ENCODE data around the gene VSIR.

The VSIR gene

DNA sequence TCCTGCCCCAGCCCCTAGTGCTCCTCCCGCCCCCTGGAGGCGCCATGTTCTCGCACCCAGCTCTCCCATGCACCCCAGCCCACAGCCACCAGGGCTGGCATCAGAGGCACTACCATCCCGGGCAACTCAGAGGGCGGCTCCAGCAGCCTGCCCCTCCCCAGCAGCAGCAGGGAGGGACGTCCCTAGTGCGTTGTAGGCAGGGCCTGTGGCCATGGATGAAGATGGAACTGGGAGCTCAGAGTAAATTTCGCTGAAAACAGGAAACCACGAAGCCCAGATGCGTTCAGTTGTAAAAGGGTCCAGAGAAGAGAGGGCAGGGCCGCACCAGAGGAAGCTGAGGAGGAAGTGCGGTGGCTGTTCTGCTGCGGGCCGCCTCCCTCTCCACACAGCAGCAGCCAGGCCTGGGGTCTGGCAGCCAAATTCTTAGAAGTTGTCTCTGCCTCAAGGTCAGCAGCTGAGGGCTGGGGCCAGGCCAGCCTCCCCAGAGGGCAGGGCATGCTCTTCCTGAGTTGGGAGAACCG lies 24.6 kb downstream of the VSIR start:
- peak in 1 of 3 experiments; percentile 49 for DNase-seq (ENCODE audit: low read depth in 2 of 3, low spot score in 2 of 3)

DNA sequence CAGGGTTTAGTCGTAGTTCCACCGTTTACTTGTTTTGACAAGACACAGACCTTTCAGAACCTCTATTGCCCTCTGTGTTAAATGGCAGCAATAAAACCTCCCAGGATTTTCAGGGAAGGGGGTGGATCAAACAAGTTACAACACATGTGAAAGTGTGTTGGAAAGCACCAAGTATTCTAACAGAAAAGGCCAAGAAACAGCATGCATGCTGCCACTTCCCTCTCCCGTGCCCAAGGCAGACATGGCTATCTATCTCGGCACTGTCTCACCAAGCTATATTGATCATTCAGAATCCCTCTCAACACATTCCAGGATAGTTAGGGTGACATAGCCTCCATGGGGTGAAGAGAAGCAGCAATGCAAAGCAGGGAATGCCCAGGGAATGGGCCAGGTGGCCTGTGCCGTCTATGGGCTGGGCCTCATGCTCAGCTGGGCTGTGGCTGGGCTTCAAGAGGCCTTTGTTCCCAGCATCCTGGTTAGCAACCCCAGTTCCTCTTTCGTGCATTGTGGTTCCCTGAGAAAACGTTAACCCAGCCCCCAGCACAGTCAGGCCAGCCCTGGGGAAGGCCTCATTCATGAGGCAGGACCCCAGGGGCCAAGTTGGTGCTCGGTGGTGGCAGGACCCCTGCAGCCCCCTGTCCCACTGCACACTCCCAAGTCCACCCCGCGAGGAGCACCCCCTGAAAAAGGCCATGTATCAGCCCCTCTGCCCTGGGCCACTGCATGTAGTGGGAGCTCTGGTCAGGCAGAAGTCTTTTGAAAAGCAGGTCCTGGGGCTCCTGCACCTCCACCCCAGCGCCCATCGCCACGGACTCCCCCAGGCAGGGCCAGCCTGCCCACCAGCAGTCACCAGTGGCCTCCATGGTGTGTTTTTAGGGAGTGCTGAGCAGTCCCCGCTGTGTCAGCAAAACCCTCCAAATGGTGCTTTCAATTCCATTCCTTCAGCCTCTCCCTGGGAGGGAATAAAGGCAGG lies 25.5 kb downstream of the VSIR start:
- DNase-seq (ENCODE audit: low read depth in 2 of 3, low spot score in 2 of 3): no peak

DNA sequence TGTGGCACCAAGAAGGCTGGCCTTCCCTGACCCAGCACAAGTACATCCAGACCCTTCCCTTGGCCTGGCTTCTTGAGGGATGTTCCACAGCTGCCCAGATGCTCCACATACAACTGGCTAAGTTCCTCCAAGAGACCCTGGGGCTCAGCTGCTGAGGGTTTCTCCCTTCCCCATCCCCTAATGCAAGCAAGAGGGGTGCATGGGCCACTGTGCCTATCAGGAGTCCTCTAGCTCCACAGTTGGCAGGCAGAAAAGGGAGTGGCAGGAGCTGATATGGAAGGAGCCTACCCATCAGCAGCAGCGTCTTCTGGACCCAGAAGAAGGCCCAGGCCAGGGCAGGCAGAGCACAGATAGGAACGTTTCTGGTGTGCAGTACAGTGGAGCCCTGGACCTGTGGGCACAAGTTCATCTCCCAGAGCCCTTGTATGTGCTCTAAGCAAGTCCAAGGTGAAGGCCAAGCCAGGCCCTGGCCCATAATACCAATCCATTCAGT lies 26.2 kb downstream of the VSIR start:
- no peak for DNase-seq (ENCODE audit: low read depth in 2 of 3, low spot score in 2 of 3)

DNA sequence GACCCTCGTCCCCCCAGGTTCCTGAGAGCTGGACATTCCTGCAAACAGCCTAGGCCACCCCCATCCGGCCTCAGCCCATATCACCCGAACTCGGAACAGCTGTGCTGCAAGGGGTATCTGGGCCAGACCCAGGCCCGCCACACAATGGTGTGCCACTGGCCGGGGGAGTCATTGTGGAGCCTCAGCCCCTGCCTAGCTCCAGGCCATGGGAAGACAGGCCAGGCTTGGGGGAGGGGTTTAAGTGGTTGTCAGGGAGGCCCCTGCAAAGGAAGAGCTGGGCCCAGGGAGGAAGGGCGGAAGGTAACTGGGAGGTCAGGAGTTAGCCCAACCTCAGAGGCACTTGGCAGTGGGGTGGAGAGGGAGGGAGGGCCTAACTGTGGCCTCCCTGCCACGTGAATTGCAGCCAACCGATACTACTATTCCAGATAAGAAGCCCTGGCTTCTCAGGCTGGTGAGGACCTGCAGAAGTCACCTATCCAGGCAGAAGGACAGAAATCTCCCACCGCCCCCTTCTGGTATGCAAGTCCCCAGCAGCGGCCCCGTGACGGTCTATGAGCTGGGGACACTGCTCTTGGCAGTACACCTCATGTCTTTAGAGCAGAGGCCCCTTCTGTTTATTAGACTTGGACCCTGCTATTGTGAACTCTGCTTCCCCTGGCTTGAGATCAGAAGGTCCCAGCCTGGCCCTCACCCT lies 26.8 kb downstream of the VSIR start:
- DNase-seq (ENCODE audit: low read depth in 2 of 3, low spot score in 2 of 3): no peak

DNA sequence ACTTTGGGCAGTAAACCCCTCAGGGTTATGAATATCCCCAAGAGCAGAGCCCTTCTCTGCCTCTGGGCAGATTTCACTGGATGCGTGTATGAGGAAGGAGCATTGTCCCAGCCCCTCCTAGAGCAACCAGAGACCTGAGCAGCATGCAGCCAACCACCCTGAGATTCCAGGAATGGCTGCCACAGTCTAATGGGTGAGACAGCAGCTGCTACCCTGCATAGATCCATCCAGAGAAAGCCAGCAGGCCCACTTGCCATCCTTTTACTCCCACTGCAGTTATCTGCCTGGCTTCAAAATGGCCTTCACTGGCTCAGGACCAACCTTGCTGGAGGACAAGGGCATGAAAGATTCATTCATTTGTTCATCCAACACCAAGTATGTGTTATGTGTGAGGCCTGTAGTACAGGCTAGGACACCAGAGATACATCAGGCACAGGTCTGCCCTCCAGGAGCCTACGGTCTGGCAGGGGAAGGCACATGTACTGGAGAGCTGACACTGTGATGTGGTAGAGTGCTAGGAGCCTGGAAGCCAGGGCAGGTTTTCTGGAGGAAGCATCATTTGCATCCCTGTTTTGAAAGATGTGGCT lies 27.6 kb downstream of the VSIR start:
- DNase-seq (ENCODE audit: low read depth in 2 of 3, low spot score in 2 of 3): no peak

DNA sequence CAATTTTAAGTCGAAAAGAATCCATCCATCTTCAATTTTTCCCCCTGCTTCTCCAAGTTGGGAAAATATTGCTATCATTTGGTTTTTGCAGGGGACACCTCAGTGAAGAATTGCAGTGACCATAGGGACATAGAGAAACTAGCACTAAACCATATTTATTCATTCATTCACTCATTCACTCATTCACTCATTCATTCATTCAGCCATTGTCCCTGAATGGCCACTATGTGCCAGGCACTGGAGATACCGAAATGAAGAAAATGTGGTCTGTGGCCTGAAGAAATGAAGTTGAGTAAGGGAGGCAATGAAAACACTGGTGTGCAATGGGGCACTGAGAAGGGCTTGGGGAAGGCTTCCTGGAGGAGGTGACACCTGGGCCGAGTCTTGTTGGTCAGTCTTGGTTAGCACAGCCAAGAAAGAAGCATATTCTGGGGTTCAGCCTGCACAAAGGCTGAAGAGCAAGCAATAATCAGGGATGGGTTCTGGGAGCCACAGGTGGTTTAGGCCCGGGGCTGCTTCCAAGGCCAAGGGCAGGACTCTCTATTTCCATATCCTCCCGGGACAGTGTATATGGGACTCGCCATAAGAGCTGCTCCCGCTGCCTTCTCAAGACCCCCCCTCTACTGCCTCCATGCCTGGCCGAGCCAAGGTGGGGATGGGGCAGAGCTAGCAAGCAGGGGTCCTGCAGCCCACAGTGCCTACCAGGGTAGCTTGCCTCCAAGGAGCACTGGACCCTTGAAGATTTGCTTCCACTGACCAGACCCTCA lies 28.2 kb downstream of the VSIR start:
- DNase-seq (ENCODE audit: low read depth in 2 of 3, low spot score in 2 of 3): no peak

DNA sequence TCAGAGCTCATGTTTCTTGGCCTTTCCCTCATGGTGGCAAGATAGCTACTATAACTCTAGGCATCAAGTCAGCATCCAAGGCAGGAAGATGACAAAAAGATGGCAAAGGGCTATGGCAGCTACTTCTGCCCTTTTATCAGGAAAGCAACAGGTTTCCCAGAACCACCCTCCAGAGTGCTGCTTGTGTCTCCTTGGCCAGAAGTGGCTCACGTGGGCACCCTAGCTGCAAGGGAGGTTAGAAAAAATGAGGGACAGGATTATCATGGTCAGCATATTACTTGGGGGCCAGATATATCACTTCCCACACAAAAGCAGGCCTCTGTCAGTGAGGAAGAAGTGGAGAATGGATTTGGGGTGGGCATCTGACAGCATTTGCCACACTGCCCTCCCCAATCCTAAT lies 29.5 kb downstream of the VSIR start:
- DNase-seq (ENCODE audit: low read depth in 2 of 3, low spot score in 2 of 3): no peak

DNA sequence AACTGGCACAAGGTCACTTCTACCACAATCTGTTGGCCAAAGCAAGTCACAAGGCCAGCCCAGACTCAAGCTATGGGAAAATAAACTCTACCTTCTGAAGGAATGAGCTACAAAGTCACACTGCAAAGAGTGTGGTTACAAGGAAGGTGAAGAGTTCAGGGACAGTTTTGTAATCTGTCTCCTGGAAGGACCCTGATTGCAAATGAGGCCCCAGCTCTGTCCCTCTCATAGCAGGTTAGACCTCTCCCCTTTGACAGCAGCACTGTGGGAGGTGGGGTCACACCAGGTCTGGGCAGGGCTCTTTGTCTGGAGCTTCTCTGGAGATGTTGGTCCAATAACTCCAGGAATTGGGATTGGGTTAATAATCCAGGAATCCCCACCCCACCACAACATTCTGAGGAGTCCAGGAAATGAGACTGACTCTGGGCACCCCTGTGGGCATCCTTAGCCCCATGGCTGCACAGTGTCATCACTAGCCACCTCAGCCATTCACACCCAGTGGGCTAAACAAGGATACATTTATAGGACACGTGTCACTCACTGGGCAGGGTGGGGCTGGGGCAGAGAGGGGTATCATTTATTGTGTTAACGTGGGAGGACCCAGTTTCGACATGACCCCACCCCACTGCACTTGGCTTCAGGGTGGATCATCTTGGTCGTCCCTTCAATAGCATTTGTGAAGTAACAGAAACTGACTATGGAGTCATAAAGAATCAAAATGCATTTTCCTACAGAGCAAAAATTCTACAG lies 30.1 kb downstream of the VSIR start:
- DNase-seq (ENCODE audit: low read depth in 2 of 3, low spot score in 2 of 3): no peak

DNA sequence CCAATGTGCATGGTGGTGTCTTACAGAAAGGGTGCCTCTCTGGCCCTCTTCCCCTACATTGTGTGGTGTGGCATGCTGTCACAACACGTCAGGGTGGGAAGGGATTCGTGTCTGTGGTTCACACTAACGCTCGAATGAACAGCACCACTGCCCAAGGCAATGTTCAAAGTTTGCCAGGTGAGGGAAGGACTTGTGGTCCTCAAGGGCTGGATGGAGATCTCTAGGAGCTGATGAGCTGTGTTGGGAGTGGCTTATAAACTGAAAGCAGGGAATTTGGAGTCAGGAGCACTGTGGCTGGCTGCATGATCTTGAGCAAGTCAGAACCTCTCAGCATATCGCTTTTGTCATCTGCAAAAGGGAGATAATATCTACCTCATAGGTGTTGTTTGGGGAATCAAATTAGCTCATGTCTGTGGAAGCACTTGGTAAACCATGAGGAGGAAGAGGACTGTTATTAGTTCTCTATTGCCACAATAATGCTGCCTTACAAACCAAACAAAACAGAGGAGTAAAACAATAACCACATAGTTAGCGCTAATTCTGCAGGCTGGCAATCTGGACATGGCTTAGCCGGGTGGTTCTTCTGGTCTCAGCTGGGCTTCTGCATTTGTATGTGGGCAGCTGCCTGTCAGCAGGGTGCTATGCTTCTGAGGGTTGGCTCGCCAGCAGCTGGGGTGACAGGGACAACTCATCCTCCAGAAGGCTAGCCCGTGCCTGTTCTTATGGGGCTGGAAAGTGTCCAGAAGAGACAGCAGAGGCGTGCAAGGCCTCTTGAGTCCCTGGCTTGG lies 30.8 kb downstream of the VSIR start:
- DNase-seq (ENCODE audit: low read depth in 2 of 3, low spot score in 2 of 3): no peak

DNA sequence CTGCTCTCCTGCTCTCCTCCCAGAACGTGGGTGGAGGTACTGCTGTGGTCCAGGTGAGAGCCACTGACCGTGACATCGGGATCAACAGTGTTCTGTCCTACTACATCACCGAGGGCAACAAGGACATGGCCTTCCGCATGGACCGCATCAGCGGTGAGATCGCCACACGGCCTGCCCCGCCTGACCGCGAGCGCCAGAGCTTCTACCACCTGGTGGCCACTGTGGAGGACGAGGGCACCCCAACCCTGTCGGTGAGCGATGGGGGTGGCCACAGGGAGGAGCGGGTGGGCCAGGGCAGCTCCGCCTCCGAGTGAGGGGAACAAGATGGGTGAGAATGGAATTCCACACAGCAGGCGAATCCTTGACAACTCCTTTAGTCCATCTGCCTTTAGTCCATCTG lies 31.6 kb downstream of the VSIR start:
- DNase-seq (ENCODE audit: low read depth in 2 of 3, low spot score in 2 of 3): no peak

DNA sequence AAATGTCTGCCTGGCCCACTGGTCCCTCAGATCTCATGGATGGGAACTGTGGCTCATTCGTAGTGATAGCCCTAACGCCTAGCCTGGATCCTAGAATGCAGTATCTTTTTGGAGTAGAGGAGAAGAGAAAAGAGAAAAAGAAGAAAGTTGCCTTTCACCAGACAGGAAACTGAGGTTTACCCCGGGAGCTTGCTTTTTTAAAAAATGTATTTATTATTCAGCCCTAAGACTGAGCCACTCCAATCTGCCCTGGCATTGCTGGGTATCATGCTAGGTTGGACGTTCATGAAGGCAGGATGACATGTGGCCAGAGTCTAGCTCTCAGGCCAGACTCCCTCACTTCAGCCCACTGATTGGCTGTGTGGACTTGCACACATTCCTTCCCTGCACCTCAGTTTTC lies 32.3 kb downstream of the VSIR start:
- DNase-seq (ENCODE audit: low read depth in 2 of 3, low spot score in 2 of 3): no peak

DNA sequence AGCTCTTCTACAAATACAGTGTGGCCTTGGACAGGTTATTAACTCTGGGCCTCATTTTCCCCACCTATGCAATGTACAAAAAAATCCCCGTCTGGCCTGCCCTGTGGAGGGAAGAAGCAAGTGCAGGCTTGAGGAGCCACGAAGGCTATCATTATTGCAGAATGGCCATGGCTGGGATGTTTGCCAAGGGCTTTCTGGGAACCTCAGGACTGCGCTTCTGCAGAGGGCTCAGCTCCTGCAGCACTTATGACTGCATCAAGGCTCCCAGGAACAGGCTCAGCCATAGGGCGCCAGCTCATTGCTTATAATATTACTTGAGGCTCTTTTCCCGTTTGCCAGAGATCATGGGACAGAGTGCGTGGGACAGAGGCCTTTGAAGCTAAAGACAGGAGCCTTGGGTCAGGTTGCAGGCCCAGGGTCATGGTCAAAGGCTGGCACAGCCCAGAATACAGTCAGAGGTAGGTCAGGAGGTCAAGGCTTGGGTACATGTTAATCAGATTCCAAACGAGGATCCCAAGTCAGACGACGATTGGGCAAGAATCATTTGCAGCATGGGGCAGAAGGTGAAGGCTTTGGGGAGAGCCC lies 33.2 kb downstream of the VSIR start:
- no peak for DNase-seq (ENCODE audit: low read depth in 2 of 3, low spot score in 2 of 3)

DNA sequence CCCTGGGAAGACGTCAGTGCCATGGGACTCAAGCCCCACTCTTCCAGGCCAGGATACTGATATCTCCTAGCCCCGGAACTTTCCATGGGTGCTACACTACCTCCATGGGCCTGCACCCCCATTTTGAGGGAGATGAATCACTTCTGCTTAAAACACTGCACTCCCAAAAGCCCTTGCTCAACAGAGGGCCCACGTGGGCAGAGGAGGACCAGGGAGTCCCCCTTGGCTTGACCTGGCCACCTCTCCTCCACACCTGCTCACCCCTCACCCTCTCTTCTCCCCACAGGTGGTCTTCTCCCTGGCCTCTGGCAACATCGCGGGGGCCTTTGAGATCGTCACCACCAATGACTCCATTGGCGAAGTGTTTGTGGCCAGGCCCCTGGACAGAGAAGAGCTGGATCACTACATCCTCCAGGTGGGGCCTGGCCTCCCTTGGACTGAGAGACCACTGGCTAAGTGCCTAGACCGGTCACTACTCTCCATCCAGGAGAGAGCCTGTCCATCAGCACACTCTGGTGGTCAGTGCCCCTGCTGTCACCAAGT lies 33.9 kb downstream of the VSIR start:
- no peak for DNase-seq (ENCODE audit: low read depth in 2 of 3, low spot score in 2 of 3)

DNA sequence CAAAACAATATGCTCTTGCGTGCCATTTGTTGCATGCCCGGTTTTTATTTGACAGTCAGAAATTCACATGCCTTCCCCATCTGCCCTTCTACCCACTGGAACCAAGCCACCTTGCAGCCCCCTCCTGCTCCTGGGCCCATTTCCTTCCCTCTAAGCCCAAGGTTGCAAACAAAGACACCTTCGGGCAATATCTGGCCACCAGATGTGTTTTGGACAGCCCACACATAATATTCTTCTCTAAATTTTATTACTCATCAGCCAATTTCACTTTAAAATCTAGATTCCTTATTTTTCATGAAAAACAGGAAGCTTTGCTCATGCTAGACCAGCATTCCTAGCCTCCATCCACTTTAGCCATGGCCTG lies 35.5 kb downstream of the VSIR start:
- DNase-seq (ENCODE audit: low read depth in 2 of 3, low spot score in 2 of 3): no peak

DNA sequence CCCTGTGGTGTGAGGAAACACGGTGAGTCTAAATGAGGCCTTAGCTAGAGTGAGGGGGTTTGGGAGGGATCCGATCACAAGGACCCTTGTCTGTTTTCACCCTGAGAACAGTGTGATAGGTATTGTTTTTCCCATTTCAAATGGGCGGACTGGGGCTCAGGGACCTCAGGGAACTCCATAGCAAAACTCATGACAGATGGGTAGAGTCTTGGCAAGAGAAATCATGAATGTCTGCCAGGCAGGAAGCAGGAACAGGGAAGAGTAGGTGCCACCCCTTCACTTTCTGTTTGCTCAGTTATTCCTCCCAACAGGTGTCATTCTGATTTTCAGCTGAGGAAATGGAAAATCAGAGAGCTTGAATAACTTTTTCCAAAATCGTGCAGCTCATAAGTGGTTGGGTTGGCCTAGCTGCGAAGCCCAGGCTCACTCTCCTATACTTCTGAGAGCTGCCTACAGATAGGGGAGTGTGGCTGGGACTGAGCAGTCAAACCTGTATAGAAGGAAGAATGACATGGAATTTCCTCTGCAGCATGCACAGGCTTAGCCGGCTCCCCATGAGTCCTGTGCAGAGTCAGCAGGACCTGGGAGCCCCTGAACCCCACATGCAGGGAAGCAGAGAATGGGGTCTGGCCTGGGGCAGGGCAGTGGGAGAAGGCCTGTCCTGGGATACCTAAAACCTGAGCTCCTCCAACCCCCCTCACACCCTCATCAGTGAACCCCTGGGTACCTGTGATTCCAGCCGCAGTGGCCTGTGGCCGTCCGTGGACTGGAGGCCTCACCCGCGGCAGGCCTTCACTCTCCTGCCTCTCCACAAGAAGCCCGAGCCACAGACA lies 36.1 kb downstream of the VSIR start:
- DNase-seq (ENCODE audit: low read depth in 2 of 3, low spot score in 2 of 3): no peak

DNA sequence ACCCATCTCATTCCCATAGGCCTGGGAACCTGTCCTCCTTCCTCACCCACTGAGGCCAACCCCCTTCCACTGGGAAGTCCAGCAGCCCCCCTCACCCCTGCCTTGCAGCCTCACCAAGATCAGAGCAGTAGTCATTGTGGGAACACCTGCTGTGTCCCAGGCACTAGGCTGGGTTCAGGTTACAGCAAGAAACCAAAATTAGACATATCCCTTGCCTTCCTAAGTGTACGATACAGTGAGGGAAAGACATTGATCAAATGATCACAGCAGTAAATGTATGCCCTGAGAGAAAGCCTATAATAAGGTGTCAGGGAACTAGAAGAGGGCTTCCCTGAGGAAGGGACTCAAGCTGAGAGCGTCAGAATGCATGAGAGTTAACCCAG lies 36.8 kb downstream of the VSIR start:
- no peak for DNase-seq (ENCODE audit: low read depth in 2 of 3, low spot score in 2 of 3)

DNA sequence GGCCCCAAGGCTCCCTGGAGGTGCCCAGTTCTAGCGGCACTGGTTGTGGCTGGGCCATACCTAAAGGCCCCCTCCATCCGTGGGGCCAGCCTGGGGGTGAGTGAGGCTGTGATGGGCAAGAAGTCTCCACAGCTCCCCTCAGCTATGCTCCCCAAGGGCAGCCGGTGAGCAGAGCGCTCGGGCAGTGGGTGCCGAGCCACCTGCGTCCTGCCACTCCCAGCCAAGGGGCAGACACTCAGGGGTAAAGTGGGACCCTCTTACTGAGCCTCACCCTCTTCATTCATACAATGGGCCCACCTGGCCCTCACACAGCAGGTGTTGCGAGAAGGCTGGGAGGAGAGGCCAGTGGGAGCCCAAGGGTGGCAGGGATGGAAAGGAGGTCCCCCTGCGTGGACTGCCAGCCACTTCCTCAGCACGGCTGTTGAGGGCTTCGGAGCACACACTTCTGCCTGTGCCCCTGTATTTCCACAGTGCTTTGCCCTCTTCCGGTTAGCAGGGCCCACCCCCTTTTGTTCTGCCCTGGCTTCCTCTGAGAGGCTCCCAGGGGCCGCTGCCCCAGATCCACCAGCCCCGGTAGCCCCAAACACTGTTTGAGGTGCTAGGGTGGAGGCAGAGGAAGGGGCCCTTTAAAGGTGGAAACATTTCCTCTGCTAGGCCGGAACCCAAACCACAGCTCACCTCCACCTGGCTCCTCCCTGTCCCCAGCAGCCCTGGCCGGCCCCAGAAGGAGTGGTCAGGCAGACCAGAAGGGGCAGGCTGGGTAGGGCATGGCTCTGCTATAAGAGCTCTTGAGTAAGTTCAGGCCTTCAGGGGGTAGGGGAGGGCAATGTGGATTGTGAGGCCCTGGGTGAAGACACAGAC lies 37.4 kb downstream of the VSIR start:
- DNase-seq (ENCODE audit: low read depth in 2 of 3, low spot score in 2 of 3): no peak

Data from activated CD8-positive, alpha-beta memory T cell treated with anti-CD3 and anti-CD28 coated beads for 48 hours (primary cell).